Activated T-cell treated with anti-CD3 and anti-CD28 coated beads, Interleukin-2, amount 50 U/mL, for 1 hour (primary cell): Measurements from ENCODE around the gene PPP1R3C.

Experiments
- DNase-seq: peaks from one replicate; pipeline ENCODE4 v3.0.0-alpha.2; 2020

PPP1R3C gene

GRCh38 chr10:91628383-91628782 lies 4.5 kb downstream of the PPP1R3C start:
- DNase-seq = no peak

- no peak for DNase-seq
These were observed 5.3 kb downstream of the PPP1R3C start for GRCh38 chr10:91627344-91628102.

- DNase-seq = no peak
These were observed 5.9 kb downstream of the PPP1R3C start for GRCh38 chr10:91626936-91627335.

GRCh38 chr10:91624633-91625032 lies 8.2 kb downstream of the PPP1R3C start:
- no peak for DNase-seq

- no peak for DNase-seq
These were observed 10.3 kb downstream of the PPP1R3C start for GRCh38 chr10:91622601-91623000.

GRCh38 chr10:91621483-91622113 lies 11.3 kb downstream of the PPP1R3C start:
- DNase-seq = no peak

- no peak for DNase-seq
These were observed 15.7 kb downstream of the PPP1R3C start for GRCh38 chr10:91617072-91617609.

GRCh38 chr10:91616137-91616536 lies 16.7 kb downstream of the PPP1R3C start:
- no peak for DNase-seq

- no peak for DNase-seq
These were observed 18.6 kb downstream of the PPP1R3C start for GRCh38 chr10:91614225-91614624.

GRCh38 chr10:91613411-91614187 lies 19.3 kb downstream of the PPP1R3C start:
- no peak for DNase-seq

- no peak for DNase-seq
These were observed 22.0 kb downstream of the PPP1R3C start for GRCh38 chr10:91610919-91611318.

GRCh38 chr10:91610444-91610843 lies 22.4 kb downstream of the PPP1R3C start:
- no peak for DNase-seq

GRCh38 chr10:91607646-91608403 lies 25.0 kb downstream of the PPP1R3C start:
- DNase-seq = no peak

- no peak for DNase-seq
These were observed 26.9 kb downstream of the PPP1R3C start for GRCh38 chr10:91605968-91606367.

GRCh38 chr10:91604553-91605534 lies 28.0 kb downstream of the PPP1R3C start:
- DNase-seq = no peak

- DNase-seq = no peak
These were observed 28.9 kb downstream of the PPP1R3C start for GRCh38 chr10:91603931-91604331.

- no peak for DNase-seq
These were observed 29.9 kb downstream of the PPP1R3C start for GRCh38 chr10:91602868-91603568.

- no peak for DNase-seq
These were observed 30.4 kb downstream of the PPP1R3C start for GRCh38 chr10:91602449-91602848.

GRCh38 chr10:91601212-91601611 lies 31.7 kb downstream of the PPP1R3C start:
- no peak for DNase-seq

GRCh38 chr10:91598211-91598977 lies 34.5 kb downstream of the PPP1R3C start:
- DNase-seq = no peak
